ENCODE measurements around the gene KRT15. TPM values are rescaled to one million over a fixed set of nuclear protein-coding genes. Genes with fewer than 3 reads are reported as not detected.

KRT15 gene
- 1 to 10 TPM in 3 of 4 donors, under 1 TPM in 1; 0.72 to 3.1 (median 1.6) TPM for polyA plus RNA-seq (ENCODE audit: insufficient read length in 4 of 4)

DNA sequence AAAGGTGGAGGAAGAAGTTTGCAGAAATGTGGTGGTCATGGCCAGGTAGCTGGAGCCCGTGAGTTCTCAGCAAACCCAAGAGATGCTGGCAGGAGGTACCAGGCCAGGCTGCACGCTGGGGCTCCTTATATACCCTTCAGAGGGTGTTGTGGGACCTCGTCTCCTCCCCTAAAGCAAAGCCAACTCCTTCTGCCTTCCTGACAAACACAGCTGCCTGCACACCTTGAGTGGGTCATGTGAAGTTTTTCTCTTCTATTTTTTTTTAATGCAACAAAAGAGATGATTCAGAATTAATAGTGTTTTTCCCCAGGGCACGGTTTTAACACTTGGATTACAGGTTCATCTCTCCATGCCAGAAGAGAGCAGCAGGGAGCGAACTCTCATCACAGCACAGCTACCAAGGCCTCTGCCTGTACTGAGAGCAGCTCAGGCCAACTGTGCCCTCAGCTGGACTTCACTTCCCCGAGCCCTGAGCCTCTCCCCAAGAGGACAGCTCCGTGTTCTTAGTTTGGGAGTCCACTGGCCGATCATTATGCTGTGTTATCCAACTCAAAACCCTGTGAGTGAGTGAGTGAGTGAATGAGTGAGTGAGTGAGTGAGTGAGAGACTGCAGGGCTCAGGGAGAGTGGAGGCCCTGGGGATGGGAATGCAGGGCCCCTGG lies at the start of gene KRT15:
KRT15 (minus strand) TSS at position 102 of the 661 bp plus-strand sequence; CDS start at position 39, 63 bp downstream.
- DNase-seq (ENCODE audit: low read depth in 4 of 4, low spot score in 3 of 4): no peak

DNA sequence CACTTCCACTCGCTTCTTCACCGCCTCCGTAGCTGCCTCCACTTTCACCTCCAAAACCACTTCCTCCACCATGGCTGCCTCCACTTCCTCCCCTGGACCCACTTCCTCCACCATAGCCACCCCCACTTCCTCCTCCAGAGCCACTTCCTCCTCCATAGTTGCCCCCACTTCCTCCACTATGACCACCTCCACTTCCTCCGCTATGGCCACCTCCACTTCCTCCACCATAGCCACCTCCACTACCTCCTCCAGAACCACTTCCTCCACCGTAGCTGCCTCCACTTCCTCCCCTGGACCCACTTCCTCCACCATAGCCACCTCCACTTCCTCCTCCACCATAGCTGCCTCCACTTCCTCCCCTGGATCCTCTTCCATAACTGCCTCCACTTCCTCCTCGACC lies 48.6 kb upstream of the KRT15 start:
- DNase-seq (ENCODE audit: low read depth in 4 of 4, low spot score in 3 of 4): no peak

DNA sequence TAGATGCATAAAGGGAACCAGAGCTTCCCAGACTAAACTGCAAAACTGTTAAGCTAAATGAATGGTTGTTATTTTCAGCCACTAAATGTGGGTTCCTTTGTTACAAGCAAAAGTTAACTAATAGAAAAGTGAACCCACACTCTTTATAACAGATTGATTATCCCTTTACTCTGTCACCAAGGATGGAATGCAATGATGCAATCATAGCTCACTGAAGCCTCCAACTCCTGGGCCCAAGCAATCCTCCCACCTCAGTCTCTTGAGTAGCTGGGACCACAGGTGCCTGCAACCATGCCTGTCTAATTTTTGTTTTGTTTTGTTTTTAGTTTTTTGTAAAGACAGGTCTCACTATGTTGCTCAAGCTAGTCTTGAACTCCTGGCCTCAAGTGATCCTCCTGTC lies 46.6 kb upstream of the KRT15 start:
- no peak for DNase-seq (ENCODE audit: low read depth in 4 of 4, low spot score in 3 of 4)

DNA sequence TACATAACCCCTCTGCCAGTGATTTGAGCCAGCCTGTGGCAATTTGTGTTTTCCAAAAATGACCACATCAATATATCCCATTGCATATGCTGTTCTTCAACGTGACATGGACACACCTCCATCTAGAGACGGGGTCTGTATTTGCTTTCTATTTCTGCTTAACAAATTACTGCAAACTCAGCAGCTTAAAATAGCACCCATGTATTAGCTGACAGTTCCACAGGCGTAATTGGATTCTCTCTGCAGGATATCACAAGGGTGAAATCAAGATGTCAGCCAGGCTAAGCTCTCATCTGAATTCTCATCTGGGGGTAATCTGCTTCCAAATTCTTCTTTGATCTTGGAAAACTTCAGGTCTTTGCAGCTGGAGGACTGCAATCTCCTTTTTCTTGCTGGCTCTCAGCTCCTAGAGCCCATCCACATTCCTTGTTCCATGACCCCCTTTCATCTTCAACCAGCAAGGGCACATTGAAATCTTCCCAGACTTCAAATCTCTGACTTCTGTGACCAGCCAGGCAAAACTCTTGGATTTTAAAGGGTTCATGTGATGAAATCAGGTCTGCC lies 45.0 kb upstream of the KRT15 start:
- DNase-seq (ENCODE audit: low read depth in 4 of 4, low spot score in 3 of 4): no peak

DNA sequence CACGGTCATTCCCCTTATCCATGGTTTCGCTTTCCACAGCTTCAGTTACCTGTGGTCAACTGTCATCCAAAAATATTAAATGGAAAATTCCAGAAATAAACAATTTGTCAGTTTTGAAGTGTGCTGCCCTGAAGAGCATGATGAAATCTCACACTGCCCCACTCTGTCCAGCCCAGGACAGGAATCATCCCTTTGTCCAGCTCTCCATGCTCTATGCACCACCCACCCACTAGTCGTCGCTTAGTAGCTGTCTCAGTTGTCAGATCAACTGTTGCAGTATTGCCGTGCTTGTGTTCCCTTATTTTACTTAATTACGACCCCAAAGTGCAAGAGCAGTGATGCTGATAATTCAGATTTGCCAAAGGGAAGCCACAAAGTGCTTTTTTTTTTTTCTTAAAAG lies 42.9 kb upstream of the KRT15 start:
- DNase-seq (ENCODE audit: low read depth in 4 of 4, low spot score in 3 of 4): no peak

DNA sequence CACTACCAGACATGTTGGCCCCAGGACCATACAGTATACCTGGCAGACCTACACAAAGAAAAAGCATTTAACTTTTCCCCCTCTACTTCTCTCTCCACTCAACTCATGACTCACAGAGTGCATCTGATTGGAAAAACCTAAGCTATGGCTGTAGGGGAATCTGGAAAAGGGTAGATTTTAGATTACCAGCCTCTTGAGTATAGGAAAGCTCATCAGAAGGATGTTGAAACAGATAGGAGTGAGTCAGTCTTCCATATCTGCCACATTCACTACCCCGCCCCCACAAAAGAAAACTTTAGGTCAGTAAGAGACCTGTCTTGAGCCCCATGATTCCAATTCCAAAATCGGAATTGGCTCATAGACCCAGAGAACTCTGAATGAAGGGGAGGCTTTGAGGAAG lies 40.9 kb upstream of the KRT15 start:
- DNase-seq (ENCODE audit: low read depth in 4 of 4, low spot score in 3 of 4): no peak

DNA sequence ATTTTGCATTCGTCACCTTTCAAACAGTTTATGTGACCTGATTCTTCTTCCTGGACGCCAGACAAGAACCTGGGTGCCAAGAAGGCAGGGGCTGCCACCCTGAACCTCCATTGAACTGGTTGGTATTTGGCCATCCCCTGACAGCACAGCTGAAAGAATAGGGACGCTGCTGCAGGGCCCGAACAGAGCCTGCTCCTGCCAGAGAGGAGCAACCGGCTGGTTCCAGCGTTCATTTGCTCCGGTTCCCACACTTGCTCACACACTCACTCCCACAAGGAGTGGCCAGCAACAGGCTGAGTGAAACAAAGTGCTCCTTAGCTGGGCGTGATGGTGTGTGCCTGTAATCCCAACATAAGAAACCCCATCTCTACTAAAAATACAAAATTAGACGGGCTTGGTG lies 38.2 kb upstream of the KRT15 start:
- no peak for DNase-seq (ENCODE audit: low read depth in 4 of 4, low spot score in 3 of 4)

DNA sequence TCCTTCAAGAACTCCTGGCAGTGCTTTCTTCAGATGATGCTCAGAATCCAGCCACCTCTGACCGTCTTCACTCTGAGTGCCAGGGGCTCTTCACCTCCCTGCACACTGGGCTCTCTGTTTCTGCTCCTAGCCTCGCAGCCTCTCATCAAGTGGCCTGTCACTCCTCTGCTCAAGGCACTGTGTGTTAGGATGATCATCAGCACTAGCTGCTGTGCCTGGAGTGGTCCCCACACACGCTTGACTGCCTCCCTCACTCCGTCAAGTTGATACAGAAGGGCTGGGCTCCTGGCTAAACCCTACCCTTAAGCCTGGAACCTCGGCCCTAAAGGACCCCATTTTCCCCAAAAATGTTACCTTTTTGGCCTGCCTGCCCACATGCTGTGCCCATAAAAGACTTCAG lies 37.6 kb upstream of the KRT15 start:
- no peak for DNase-seq (ENCODE audit: low read depth in 4 of 4, low spot score in 3 of 4)

DNA sequence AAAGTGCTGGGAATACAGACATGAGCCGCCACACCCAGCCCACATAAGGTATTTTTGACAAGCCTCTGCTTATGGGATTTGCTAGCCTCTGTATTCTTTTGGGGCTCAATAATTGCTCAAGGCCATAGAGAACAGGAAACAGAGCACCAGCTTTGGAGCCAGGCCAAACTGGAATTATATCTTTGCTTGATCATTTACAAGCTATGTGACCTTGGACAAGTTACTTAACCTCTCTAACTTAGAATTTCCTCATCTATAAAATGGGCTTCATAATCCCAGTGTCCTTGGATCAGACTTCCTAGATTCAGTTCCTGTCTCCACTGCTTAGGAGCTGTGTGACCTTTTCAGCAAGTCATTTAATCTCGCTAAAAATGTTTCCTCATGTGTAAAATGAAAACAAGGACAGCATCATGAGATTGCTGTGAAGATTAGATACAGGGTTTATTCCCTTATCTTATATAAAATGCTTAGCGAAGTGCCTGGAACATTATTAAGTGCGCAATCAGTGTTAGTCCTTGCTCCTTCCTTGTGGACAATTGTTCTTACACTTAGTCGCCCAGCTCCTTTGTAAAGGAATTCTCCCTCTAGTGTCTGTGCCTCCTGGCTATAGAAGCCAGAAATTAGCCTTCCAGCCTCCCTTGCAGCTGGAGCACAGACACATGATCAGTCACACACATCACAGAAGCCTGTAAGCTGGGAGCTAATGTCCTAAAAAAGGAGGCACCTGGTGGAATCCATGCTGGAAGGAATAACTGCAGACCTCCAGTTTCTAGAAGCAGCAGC lies 36.6 kb upstream of the KRT15 start:
- no peak for DNase-seq (ENCODE audit: low read depth in 4 of 4, low spot score in 3 of 4)

DNA sequence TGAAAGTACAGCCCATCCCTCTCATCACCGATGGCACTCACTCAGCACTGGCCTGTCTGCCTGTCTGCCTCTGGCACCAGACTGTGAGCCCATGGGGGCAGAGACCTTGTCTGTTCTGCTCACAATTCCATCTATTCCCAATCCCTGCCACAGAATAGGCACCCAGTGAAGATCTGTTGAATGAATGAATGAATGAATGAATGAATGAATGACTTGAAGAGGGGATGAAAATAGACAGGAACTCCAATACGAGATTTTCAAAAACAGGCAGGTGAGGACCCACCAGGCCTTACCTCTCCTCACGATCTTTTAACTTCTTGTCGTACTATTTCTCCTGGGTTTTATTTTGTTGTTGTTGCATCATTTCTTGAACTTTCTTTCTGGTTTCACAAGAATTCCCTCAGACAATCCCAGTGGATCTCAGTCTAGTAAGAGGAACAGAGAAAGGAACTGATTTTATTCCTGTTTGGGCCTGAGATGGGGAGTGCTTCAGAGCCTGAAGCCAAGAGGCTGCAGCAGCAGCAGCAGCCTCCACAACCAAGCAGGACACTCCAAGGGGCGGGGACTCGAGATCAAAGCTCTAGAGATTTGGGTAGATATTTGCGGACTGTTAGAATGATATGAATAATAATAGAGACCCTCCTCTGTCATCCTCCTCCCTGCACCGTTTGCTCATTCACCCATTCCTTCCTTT lies 35.4 kb upstream of the KRT15 start:
- DNase-seq (ENCODE audit: low read depth in 4 of 4, low spot score in 3 of 4): no peak

DNA sequence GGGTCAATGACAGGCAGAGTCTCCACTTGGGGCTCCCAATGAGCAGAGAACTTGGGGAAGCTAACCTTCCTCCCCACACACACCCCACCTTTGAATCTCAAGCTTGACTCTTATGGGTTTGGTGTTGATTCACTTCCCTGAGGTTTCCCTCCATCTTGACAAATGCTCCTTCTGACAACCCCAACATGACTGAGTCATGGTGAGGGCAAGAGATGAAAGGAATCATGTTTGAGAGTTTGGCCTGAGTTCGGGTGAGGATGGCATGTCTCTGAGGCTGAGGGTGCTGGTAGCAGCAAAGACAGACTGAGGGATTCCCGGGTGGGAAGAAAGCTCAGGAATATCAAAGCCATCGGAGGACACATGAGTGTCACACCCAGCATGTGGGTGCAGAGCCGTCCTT lies 34.5 kb upstream of the KRT15 start:
- DNase-seq (ENCODE audit: low read depth in 4 of 4, low spot score in 3 of 4): no peak

DNA sequence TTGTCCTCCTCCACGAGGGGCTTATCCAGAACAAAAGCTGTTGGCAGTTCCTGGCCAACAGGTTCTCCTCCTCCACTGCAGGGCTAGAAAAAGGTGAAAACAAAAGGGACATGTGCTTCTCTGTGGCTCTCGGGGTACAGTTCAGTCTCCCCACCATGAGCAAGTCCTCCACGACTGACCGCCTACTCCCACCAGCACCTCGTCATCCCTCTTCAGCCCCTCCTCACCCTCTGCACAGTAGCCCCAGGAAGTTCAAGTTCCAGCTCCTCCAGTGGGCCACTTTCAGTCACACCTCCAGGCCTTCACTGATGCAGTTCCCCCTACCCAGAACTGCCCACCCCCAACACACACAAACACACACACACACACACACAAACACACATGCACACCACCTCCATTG lies 33.8 kb upstream of the KRT15 start:
- DNase-seq (ENCODE audit: low read depth in 4 of 4, low spot score in 3 of 4): no peak

DNA sequence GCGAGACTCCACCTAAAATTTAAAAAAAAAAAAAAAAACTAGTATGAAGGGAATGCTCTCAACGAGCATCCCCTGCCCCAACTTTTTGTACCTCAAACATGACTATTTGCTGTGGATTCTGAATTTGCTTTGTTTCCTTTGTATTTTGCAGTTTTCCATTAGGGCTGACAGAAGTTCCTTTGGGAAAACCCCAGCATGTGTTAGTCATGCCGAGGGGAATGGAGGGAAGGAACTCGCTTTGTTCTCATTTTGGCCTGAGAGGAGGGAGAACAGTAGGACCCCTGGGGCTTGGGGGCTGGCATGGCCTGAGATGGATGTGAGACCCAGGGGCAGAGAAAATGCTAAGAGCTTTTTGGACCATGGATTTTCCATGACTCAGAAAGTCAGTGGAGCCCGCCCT lies 32.7 kb upstream of the KRT15 start:
- DNase-seq (ENCODE audit: low read depth in 4 of 4, low spot score in 3 of 4): no peak

DNA sequence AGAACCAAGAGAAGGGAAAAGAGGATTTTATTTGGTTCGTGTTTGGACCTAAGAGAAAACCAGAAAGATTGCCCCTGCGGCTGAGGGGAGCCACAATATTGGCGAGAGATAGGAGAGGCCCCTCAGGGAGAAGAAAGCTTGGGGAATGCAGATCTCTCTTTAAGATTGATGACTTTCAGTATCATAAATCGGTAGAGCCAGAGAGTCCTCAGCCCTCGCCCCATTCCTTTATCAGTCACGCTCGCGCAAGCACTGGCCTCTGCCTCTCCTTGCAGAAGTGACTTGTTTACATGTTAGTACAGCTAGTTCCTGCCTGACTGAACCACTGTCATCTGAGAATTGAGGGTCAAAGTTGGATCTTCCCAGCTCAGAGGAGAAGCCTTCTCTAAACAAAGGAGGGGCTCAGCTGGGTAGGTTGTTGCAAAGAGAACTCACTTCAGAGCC lies 30.9 kb upstream of the KRT15 start:
- DNase-seq (ENCODE audit: low read depth in 4 of 4, low spot score in 3 of 4): no peak

DNA sequence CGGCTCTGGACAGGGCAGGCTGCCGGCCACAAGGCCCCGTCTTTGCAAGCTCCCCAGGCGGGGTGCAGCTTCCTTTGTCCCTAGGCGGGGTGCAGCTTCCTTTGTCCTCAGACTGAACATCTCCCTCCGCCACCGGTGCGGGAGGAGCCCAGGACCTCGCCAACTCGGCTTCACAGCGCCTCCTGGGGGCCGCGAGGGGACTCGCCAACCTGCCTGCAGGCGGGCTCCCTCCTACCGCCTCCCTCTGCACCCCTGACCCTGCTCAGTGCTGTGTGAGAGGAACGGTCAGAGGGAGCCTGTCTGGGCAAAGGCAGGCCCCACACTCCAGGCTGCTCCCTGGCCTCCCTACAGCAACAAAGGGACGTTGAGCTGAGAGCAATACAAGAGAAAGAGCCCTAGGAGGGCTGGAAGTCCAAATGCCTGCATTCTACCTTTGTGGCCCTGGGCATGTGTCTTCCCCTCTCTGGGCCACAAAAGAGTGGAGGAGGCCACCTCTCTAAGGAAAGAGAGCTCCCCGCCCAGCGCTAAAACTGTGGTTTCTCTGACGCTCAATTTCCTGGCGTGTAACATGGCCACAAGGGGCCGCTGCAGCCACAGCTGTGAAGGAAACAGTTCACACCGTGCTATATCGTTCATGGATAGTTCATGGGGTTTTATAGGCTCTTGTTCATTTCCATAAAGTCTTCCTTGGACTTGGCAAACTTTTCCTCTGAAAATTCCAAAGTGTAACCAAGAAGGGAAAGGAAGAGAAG lies 30.3 kb upstream of the KRT15 start:
- DNase-seq (ENCODE audit: low read depth in 4 of 4, low spot score in 3 of 4): peak in 3 of 4 donors; percentile 74 to 80 (median 75)

DNA sequence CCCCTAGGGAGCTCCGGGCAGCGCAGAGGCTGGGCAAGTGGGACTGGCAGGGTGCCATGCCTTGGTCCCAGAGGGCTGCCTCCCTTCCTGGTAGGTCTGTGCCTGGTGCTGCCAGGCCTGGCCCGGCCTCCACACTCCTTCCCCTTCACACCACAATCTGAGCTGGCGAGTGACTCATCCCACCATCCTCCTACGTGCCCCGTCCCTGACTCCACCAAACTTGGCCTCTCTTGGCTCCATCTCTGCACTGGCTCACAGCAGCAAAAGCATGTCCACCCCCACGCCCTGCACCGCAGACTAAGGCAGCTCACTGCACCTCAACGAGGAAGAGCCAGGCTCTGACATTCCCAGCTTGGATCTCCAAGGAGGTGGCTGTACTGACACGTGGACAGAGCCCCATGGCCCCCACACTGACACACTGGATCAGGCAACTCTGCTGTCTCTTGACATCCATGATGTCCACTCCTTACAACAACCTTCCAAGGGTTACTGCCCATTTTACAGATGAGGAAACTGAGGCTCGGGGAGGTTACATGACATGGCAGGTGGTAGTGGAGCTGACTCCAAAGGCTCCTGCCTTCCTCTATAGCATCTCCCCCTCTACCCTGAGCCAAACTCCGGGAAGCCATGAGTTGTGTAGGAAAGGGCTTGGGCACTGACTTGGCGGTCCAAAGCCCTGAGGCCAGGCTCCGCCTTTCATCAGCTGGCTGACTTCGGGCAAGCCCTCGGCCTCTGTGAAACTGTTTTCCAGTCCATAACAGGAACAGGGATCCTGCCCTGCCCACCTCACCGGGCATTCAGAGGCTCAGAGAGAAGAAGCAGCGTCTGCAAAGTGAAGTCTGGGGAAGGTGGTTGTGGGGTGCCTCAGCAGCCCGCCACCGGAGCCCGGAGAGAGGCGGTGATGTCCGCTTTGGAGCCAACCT lies 29.5 kb upstream of the KRT15 start:
- DNase-seq (ENCODE audit: low read depth in 4 of 4, low spot score in 3 of 4): no peak

DNA sequence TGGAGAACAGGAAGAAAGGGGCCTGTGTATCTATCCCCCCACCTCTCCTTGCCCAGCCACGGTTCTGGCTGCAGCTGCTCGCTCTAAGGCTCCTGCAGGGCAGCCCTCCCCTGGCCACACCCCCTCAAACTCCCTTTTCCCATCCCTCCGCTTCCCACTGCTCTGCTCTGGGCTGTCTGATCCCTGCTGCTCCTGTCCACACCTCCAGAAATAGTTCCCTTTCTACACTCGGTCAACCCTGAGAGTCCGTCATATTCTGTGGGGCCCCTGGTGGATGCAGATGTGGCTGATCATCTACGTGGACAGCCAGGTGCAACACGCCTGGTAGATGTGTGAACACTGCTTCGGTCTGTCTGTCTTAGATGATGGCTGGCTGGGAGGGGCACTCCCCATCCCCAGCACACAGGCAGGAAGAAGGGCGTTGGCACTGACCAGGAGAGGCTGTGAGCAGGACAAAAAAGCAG lies 28.7 kb upstream of the KRT15 start:
- DNase-seq (ENCODE audit: low read depth in 4 of 4, low spot score in 3 of 4): no peak

DNA sequence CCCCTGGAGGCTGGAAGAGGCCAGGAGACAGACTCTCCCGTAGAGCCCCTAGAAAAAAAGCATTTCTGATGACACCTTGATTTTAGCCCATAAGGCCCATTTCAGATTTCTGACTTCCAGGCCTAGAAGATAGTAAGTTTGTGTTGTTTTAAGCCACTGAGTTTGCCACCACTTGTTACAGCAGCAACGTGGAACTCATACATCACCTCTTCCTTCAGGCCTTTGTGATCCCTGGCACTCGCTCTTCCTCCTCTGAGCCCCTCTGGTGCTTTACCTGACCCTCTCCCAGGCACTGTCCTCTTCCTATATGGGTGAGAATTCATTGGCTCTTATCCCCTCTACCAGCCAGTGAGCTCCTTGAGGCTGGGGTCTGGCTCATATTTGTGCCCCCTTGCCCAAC lies 28.1 kb upstream of the KRT15 start:
- DNase-seq (ENCODE audit: low read depth in 4 of 4, low spot score in 3 of 4): no peak

DNA sequence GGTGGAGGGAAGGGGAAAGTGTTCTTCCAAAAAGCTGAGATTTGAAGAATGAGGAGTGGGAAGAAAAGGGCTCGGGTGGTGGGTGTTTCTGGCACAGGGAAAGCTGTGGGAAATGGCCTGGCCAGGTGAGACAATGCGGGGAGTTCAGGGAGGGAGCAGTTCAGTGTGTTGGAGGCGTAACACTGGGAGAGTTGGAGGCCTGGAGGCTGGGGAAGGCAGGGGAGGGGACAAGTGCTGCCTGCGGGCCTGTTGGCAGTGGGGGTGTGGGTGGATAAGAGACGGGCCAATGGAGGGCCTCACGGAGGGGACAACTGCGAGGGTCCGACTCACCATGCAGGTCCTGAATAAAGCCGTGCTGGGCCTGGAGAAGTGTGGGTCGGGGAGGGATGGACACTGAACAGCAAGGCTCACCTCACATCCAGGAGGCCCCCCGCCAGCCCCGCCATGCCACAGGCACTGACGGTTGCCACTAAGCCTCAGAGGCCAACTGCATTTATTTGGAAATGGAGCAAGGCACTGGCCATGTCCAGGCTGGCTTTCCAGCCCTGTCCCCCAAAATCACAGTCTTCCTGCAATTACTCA lies 27.2 kb upstream of the KRT15 start:
- no peak for DNase-seq (ENCODE audit: low read depth in 4 of 4, low spot score in 3 of 4)
